Subcutaneous abdominal adipose tissue (tissue), 5 donors: ENCODE measurements around the gene PFKL.

ENCODE experiments used
- H3K27ac ChIP-seq: one replicate; pipeline ENCODE4 v1.7.0; 2013; ENCODE audit warnings: low read depth, mild to moderate bottlenecking, inconsistent platforms, low read length, moderate library complexity
- H3K27me3 ChIP-seq, 5 donors: one replicate each; pipeline ENCODE4 v1.7.0; 2013; ENCODE audit warnings: low read length in 5 of 5, inconsistent platforms in 1 of 5; ENCODE audit not compliant: control insufficient read depth in 5 of 5, insufficient read depth in 4 of 5
- H3K36me3 ChIP-seq, 5 donors: one replicate each; pipeline ENCODE4 v1.7.0; 2013; ENCODE audit warnings: low read length in 5 of 5; ENCODE audit not compliant: control insufficient read depth in 5 of 5, insufficient read depth in 5 of 5
- H3K4me1 ChIP-seq, 5 donors: one replicate each; pipeline ENCODE4 v1.7.0; 2013; ENCODE audit warnings: low read length in 5 of 5, mild to moderate bottlenecking in 3 of 5, moderate library complexity in 1 of 5; ENCODE audit not compliant: control insufficient read depth in 5 of 5, insufficient read depth in 5 of 5
- H3K4me3 ChIP-seq, 5 donors: one replicate each; pipeline ENCODE4 v1.7.0; 2013; ENCODE audit warnings: low read length in 5 of 5, low read depth in 1 of 5
- H3K9ac ChIP-seq, 5 donors: one replicate each; pipeline ENCODE4 v1.7.0; 2013; ENCODE audit warnings: low read length in 5 of 5, mild to moderate bottlenecking in 4 of 5, moderate library complexity in 3 of 5
- H3K9me3 ChIP-seq, 5 donors: one replicate each; pipeline ENCODE4 v1.7.0; 2013; ENCODE audit warnings: low read length in 5 of 5; ENCODE audit not compliant: control insufficient read depth in 5 of 5
- donor health status: healthy.
- donor health status: healthy.
- donor health status: healthy.
- donor health status: healthy.
- donor health status: healthy.

Gene PFKL

DNA sequence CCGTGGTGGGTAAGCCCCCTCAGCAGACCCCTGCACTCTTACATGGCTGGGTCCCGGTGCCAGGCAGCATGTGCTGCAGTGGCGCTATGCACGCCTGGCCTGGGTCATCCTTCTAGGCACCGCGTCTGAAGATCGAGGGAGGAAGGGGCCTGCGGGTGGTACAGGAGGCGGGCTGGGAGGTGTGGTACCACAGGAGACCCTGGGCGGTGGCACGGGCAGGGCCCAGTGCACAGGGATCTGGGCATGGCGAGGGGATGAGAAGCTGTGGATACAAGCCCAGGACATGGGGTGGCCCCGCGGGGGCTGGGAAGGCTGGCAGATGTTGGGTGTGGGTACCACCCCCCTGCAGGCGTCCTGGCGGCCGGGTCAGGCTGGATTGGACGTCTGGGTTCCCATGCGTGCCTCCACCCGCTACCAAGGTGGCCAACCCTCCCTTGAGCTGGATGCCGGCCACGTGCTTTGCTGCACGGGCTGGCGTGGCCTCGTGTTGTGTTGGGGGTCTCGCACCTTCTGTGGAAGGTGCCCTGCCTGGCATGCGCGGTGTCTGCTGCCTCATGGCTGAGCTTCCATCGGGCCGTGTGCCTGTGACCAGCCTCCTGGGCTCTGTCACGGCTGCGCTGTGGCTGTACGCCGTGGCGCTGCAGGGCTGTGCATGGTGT, 19.7 kb downstream of the PFKL start:
- no peaks in the 10 kb centered on the region for H3K4me1 ChIP-seq
- no peak overlapping the region for H3K4me3 ChIP-seq
- H3K27me3 ChIP-seq: no peaks in the 10 kb centered on the region
- no peak overlapping the region for H3K27ac ChIP-seq
- no peak overlapping the region for H3K9ac ChIP-seq
- no peaks in the 10 kb centered on the region for H3K9me3 ChIP-seq
- H3K36me3 ChIP-seq: peaks cover 0 to 99% (median 89%) of the 10 kb centered on the region in 5 donors

DNA sequence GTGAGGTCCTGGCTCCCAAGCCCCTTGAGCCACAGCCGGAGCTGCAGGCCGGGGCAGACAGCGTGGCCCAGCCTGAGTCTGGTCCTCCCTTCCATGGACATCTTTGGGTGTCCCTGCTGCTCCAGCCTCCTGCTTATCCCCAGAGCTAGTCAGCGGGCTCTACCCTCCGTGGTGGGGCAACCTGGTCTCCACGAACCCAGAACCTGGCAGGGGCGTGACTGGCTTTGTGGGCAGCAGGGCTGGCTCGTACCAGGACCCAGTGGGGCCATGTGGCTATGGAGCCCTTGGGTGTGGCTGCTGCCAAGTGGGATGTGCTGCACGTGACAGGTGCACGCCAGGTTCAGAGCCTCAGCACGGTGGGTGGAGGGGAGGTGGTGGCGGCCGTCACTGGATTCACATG, 21.0 kb downstream of the PFKL start:
- Histone ChIP-seq H3K4me3 (no peak overlapping the region), H3K36me3 (peaks cover 0 to 99% (median 91%) of the 10 kb centered on the region in 5 donors), H3K27ac (no peak overlapping the region), H3K4me1 (no peaks in the 10 kb centered on the region), H3K9me3 (no peaks in the 10 kb centered on the region), H3K9ac (no peak overlapping the region), H3K27me3 (no peaks in the 10 kb centered on the region)

- Histone ChIP-seq H3K9ac (no peak overlapping the region), H3K27me3 (no peaks in the 10 kb centered on the region), H3K9me3 (no peaks in the 10 kb centered on the region), H3K36me3 (peaks cover 0 to 98% (median 89%) of the 10 kb centered on the region in 5 donors), H3K4me3 (no peak overlapping the region), H3K27ac (no peak overlapping the region), H3K4me1 (no peaks in the 10 kb centered on the region)
These were observed 22.1 kb downstream of the PFKL start for GRCh38 chr21:44321846-44322450.

GRCh38 chr21:44322621-44323325, 22.9 kb downstream of the PFKL start:
- Histone ChIP-seq H3K27ac (no peak overlapping the region), H3K4me1 (no peaks in the 10 kb centered on the region), H3K36me3 (peaks cover 0 to 98% (median 89%) of the 10 kb centered on the region in 5 donors), H3K9ac (no peak overlapping the region), H3K9me3 (no peaks in the 10 kb centered on the region), H3K4me3 (no peak overlapping the region), H3K27me3 (no peaks in the 10 kb centered on the region)

- Histone ChIP-seq H3K4me1 (no peaks in the 10 kb centered on the region), H3K9me3 (no peaks in the 10 kb centered on the region), H3K4me3 (no peak overlapping the region), H3K9ac (no peak overlapping the region), H3K36me3 (peaks cover 0 to 92% (median 82%) of the 10 kb centered on the region in 5 donors), H3K27ac (no peak overlapping the region), H3K27me3 (no peaks in the 10 kb centered on the region)
These were observed 23.7 kb downstream of the PFKL start for GRCh38 chr21:44323591-44323990.

- Histone ChIP-seq H3K27me3 (no peaks in the 10 kb centered on the region), H3K4me3 (no peak overlapping the region), H3K9ac (no peak overlapping the region), H3K9me3 (no peaks in the 10 kb centered on the region), H3K27ac (no peak overlapping the region), H3K4me1 (no peaks in the 10 kb centered on the region), H3K36me3 (peaks cover 0 to 85% (median 78%) of the 10 kb centered on the region in 5 donors)
These were observed 24.4 kb downstream of the PFKL start for GRCh38 chr21:44324106-44324853.

DNA sequence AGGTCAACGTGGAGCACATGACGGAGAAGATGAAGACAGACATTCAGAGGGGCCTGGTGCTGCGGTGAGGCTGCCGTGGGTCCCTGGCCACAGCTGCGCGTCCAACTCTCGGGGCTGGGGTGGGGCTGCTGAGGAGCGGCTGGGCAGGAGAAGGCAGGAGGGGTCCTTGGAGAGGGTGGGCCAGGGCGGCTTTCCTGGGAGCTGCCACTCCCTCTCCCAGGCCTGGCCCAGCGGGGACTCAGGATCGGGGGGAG, 24.9 kb downstream of the PFKL start:
- Histone ChIP-seq H3K27me3 (no peaks in the 10 kb centered on the region), H3K27ac (no peak overlapping the region), H3K36me3 (peaks cover 0 to 80% (median 75%) of the 10 kb centered on the region in 5 donors), H3K4me1 (no peaks in the 10 kb centered on the region), H3K9me3 (no peaks in the 10 kb centered on the region), H3K4me3 (no peak overlapping the region), H3K9ac (no peak overlapping the region)

DNA sequence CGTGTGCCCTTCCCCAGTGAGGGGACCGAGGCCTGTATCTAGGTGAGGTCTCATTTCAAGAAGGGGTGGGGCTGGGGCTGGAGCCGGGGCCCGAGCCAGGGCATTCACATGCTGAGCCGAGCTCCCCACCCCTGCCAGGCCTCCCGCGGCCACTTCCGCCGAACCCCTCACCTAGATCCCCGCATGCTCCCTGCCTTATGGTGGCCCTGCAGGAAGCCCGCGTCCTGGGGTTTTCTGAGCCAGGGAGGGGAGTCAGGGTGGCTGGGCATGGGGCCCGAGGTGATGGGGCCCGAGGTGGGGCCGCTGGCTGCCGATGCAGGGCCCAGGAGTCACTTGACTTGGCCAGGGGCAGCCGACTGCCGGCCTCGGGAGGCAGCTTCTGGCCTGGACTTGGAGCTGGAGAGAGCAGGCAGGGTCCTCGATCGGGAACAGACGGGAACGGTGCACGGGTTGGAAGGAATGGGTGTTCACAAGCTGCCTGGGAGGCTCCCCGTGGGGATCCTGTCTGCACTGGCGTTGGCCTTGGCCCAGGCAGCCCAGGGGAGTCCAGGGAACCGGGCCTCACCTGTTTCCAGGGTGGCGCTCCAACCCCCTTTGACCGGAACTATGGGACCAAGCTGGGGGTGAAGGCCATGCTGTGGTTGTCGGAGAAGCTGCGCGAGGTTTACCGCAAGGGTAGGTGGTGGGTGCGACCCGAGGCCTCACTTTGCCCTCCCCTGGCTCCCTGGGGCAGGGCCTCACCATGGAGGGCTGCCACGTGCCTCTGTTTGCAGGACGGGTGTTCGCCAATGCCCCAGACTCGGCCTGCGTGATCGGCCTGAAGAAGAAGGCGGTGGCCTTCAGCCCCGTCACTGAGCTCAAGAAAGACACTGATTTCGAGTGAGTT, 25.8 kb downstream of the PFKL start:
- Histone ChIP-seq H3K27me3 (no peaks in the 10 kb centered on the region), H3K9me3 (no peaks in the 10 kb centered on the region), H3K4me1 (peaks cover 0 to 4% (median 0%) of the 10 kb centered on the region in 5 donors), H3K36me3 (peaks cover 0 to 76% (median 67%) of the 10 kb centered on the region in 5 donors), H3K4me3 (no peak overlapping the region), H3K9ac (no peak overlapping the region), H3K27ac (no peak overlapping the region)

DNA sequence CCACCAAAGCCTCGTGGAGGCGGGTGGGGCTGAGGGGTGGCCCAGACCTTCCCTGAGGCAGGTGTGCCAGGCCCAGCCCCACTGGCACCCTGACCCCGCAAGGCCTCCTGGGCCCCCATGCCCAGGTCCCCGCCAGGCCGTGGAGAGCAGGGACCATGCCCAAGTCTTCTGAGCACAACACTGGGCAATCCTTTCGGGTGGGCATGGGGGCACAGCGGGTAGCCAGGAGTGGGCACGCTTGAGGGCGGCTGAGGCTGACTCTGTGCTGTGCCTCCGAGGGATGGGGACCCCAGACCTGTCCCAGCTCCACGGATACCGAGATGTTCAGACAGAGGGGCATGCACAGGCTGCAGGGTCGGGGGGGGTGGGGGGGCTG, 26.4 kb downstream of the PFKL start:
- H3K27ac ChIP-seq: no peak overlapping the region
- H3K27me3 ChIP-seq: no peaks in the 10 kb centered on the region

More for the DNA sequence above, 26.4 kb downstream of the PFKL start:
- Histone ChIP-seq H3K9me3 (no peaks in the 10 kb centered on the region), H3K9ac (no peak overlapping the region), H3K36me3 (peaks cover 0 to 77% (median 63%) of the 10 kb centered on the region in 5 donors), H3K4me1 (peaks cover 0 to 11% (median 2%) of the 10 kb centered on the region in 5 donors), H3K4me3 (no peak overlapping the region)
